HUES6 (cell line): Measurements from ENCODE around the gene LRRC51.

Source experiments
- H3K27ac ChIP-seq: 2 replicates; pipeline ENCODE4 v1.7.0; 2013; ENCODE audit warnings: low read depth, mild to moderate bottlenecking, low read length, inconsistent platforms
- H3K27me3 ChIP-seq: 2 replicates; pipeline ENCODE4 v1.6.1; 2013; ENCODE audit warnings: low read length; ENCODE audit not compliant: control insufficient read depth, insufficient read depth
- H3K36me3 ChIP-seq: 2 replicates; pipeline ENCODE4 v1.6.1; 2013; ENCODE audit warnings: low read length; ENCODE audit not compliant: control insufficient read depth, insufficient read depth
- H3K4me1 ChIP-seq: 2 replicates; pipeline ENCODE4 v1.6.1; 2013; ENCODE audit warnings: low read length; ENCODE audit not compliant: control insufficient read depth, insufficient read depth
- H3K4me3 ChIP-seq: 2 replicates; pipeline ENCODE4 v1.5.1; 2013; ENCODE audit warnings: low read depth, low read length
- H3K9ac ChIP-seq: one replicate; pipeline ENCODE4 v1.6.1; 2013; ENCODE audit warnings: mild to moderate bottlenecking, low read length
- H3K9me3 ChIP-seq: 2 replicates; pipeline ENCODE4 v1.6.1; 2013; ENCODE audit warnings: low read depth, low read length; ENCODE audit not compliant: control insufficient read depth, insufficient read depth

LRRC51 gene

GRCh38 chr11:72080326-72081183 is at the start of gene LRRC51, which contains the start of gene NUMA1:
TSS of gene LRRC51 (plus strand) at chr11:72080850. CDS start at chr11:72089084, 8,234 bp downstream.
TSS of gene NUMA1 (minus strand) at chr11:72080542. CDS start at chr11:72035943, 44,599 bp downstream.
- Histone ChIP-seq H3K27ac (peak within 1 kb of the TSS; percentile 68), H3K9me3 (no peaks in the 10 kb centered on the region), H3K4me1 (peaks cover 12% of the 10 kb centered on the region; the same call in 1 of the 2 replicates), H3K36me3 (no peaks in the 10 kb centered on the region), H3K9ac (peak within 1 kb of the TSS; percentile 83), H3K27me3 (no peaks in the 10 kb centered on the region), H3K4me3 (peak within 1 kb of the TSS; percentile 98)

GRCh38 chr11:72036687-72037086 is 44.0 kb upstream of the LRRC51 start:
- H3K4me1 ChIP-seq, result peaks cover 29% of the 10 kb centered on the region

GRCh38 chr11:72037554-72038311 is 42.9 kb upstream of the LRRC51 start:
- no peak overlapping the region for H3K27ac ChIP-seq

More at GRCh38 chr11:72036687-72037086, 44.0 kb upstream of the LRRC51 start:
- Histone ChIP-seq H3K27me3 (no peaks in the 10 kb centered on the region), H3K36me3 (peaks cover 25% of the 10 kb centered on the region), H3K4me3 (no peak overlapping the region), H3K9me3 (no peaks in the 10 kb centered on the region), H3K9ac (no peak overlapping the region), H3K27ac (no peak overlapping the region)

GRCh38 chr11:72038491-72038890 is 42.2 kb upstream of the LRRC51 start:
- no peak overlapping the region for H3K4me3 ChIP-seq

More at GRCh38 chr11:72037554-72038311, 42.9 kb upstream of the LRRC51 start:
- Histone ChIP-seq H3K4me3 (no peak overlapping the region), H3K36me3 (peaks cover 25% of the 10 kb centered on the region), H3K9me3 (no peaks in the 10 kb centered on the region), H3K9ac (no peak overlapping the region), H3K4me1 (peaks cover 38% of the 10 kb centered on the region), H3K27me3 (no peaks in the 10 kb centered on the region)

GRCh38 chr11:72039031-72039855 is 41.4 kb upstream of the LRRC51 start:
- Histone ChIP-seq H3K36me3 (peaks cover 15% of the 10 kb centered on the region; the same call in 1 of the 2 replicates), H3K9me3 (no peaks in the 10 kb centered on the region), H3K27ac (no peak overlapping the region), H3K4me1 (peaks cover 38% of the 10 kb centered on the region), H3K27me3 (no peaks in the 10 kb centered on the region), H3K9ac (no peak overlapping the region), H3K4me3 (peak overlapping the region; percentile 66; the same call in 1 of the 2 replicates)

More at GRCh38 chr11:72038491-72038890, 42.2 kb upstream of the LRRC51 start:
- no peaks in the 10 kb centered on the region for H3K9me3 ChIP-seq
- H3K36me3 ChIP-seq, result peaks cover 21% of the 10 kb centered on the region
- no peak overlapping the region for H3K9ac ChIP-seq
- H3K27ac ChIP-seq, result no peak overlapping the region
- no peaks in the 10 kb centered on the region for H3K27me3 ChIP-seq
- H3K4me1 ChIP-seq, result peaks cover 38% of the 10 kb centered on the region

- H3K9ac ChIP-seq, result peak overlapping the region; percentile 58
- H3K27ac ChIP-seq, result no peak overlapping the region
Observed at GRCh38 chr11:72039856-72040401, 40.7 kb upstream of the LRRC51 start.

GRCh38 chr11:72040491-72041363 is 39.9 kb upstream of the LRRC51 start:
- Histone ChIP-seq H3K36me3 (peaks cover 4% of the 10 kb centered on the region; the same call in 1 of the 2 replicates), H3K27me3 (no peaks in the 10 kb centered on the region), H3K4me1 (peaks cover 38% of the 10 kb centered on the region), H3K4me3 (peak overlapping the region; percentile 66), H3K9ac (peak overlapping the region; percentile 58), H3K27ac (peak overlapping the region; percentile 67), H3K9me3 (no peaks in the 10 kb centered on the region)

More at GRCh38 chr11:72039856-72040401, 40.7 kb upstream of the LRRC51 start:
- Histone ChIP-seq H3K4me1 (peaks cover 38% of the 10 kb centered on the region), H3K9me3 (no peaks in the 10 kb centered on the region), H3K36me3 (peaks cover 10% of the 10 kb centered on the region; the same call in 1 of the 2 replicates), H3K4me3 (peak overlapping the region; percentile 66), H3K27me3 (no peaks in the 10 kb centered on the region)

- Histone ChIP-seq H3K4me3 (peak overlapping the region; percentile 66), H3K4me1 (peaks cover 38% of the 10 kb centered on the region), H3K9ac (peak overlapping the region; percentile 58), H3K27ac (peak overlapping the region; percentile 67), H3K27me3 (no peaks in the 10 kb centered on the region), H3K9me3 (no peaks in the 10 kb centered on the region), H3K36me3 (no peaks in the 10 kb centered on the region)
Observed at GRCh38 chr11:72041364-72042063, 39.1 kb upstream of the LRRC51 start.

- Histone ChIP-seq H3K27me3 (no peaks in the 10 kb centered on the region), H3K4me1 (peaks cover 38% of the 10 kb centered on the region), H3K4me3 (peak overlapping the region; percentile 66), H3K9me3 (no peaks in the 10 kb centered on the region), H3K9ac (peak overlapping the region; percentile 58), H3K36me3 (no peaks in the 10 kb centered on the region), H3K27ac (peak overlapping the region; percentile 67; the same call in 1 of the 2 replicates)
Observed at GRCh38 chr11:72042064-72042745, 38.4 kb upstream of the LRRC51 start.
